GM23248 (cell line): ENCODE data around the gene SPCS1. TPM values are rescaled to one million over a fixed set of nuclear protein-coding genes. Genes with fewer than 3 reads are reported as not detected.

Experiments
- DNase-seq: peaks from one replicate; pipeline ENCODE4 v3.0.0-alpha.2; 2015
- H2AFZ ChIP-seq: fragments of 200-600 bp; sonication (generic); 2 replicates; pipeline ENCODE4 v1.6.1; 2016; ENCODE audit warnings: antibody characterized with exemption
- H3F3A ChIP-seq: fragments of 200-600 bp; sonication (generic); 2 replicates; pipeline ENCODE4 v1.6.1; 2016; ENCODE audit warnings: mild to moderate bottlenecking, antibody characterized with exemption, mixed run types; ENCODE audit not compliant: insufficient read depth
- H3K27ac ChIP-seq: fragments of 200-600 bp; sonication (generic); 2 replicates; pipeline ENCODE4 v1.5.1; 2016; ENCODE audit warnings: mild to moderate bottlenecking
- H3K27me3 ChIP-seq: fragments of 200-600 bp; sonication (generic); replicated peaks from 2 replicates; pipeline ENCODE4 v1.6.1; 2016; ENCODE audit warnings: mild to moderate bottlenecking; ENCODE audit not compliant: insufficient read depth
- H3K36me3 ChIP-seq: fragments of 200-600 bp; sonication (generic); 2 replicates; pipeline ENCODE4 v1.6.1; 2016; ENCODE audit warnings: low read depth, mild to moderate bottlenecking
- H3K4me1 ChIP-seq: fragments of 200-600 bp; sonication (generic); 2 replicates; pipeline ENCODE4 v1.6.1; 2016; ENCODE audit warnings: mild to moderate bottlenecking; ENCODE audit not compliant: insufficient read depth
- H3K4me2 ChIP-seq: fragments of 200-600 bp; sonication (generic); one replicate; pipeline ENCODE4 v1.6.1; 2016; ENCODE audit warnings: mild to moderate bottlenecking; ENCODE audit not compliant: unreplicated experiment
- H3K4me3 ChIP-seq: fragments of 200-600 bp; sonication (generic); 2 replicates; pipeline ENCODE4 v1.5.1; 2016; ENCODE audit warnings: mild to moderate bottlenecking
- H3K79me2 ChIP-seq: fragments of 200-600 bp; sonication (generic); 2 replicates; pipeline ENCODE4 v1.6.1; 2016; ENCODE audit warnings: mild to moderate bottlenecking; ENCODE audit not compliant: insufficient read depth
- H3K9ac ChIP-seq: fragments of 200-600 bp; sonication (generic); 2 replicates; pipeline ENCODE4 v1.6.1; 2016; ENCODE audit warnings: mild to moderate bottlenecking
- H3K9me2 ChIP-seq: fragments of 200-600 bp; sonication (generic); 2 replicates; pipeline ENCODE4 v1.6.1; 2016; ENCODE audit warnings: mixed run types, mild to moderate bottlenecking, moderate library complexity; ENCODE audit not compliant: insufficient read depth
- H3K9me3 ChIP-seq: fragments of 200-600 bp; sonication (generic); one replicate; pipeline ENCODE4 v1.6.1; 2017; ENCODE audit warnings: low read depth
- H4K20me1 ChIP-seq: fragments of 200-600 bp; sonication (generic); 2 replicates; pipeline ENCODE4 v1.6.0; 2016; ENCODE audit not compliant: insufficient read depth
- EZH2 ChIP-seq: fragments of 200-600 bp; sonication (generic); IDR thresholded peaks from 2 replicates; pipeline ENCODE4 v1.6.1; 2018; ENCODE audit warnings: antibody characterized with exemption, mild to moderate bottlenecking; ENCODE audit not compliant: insufficient read depth, poor library complexity, severe bottlenecking
- EZH2phosphoT487 ChIP-seq: fragments of 200-600 bp; sonication (generic); IDR thresholded peaks from 2 replicates; pipeline ENCODE4 v1.6.1; 2018; ENCODE audit warnings: antibody characterized with exemption, moderate library complexity, mild to moderate bottlenecking, low read depth; ENCODE audit not compliant: insufficient read depth
- WGBS, 2 experiments: methylation state at CpG; one replicate each; pipeline ENCODE4 v1.1.6; 2015 to 2017; ENCODE audit warnings: low lambda C conversion rate in 2 of 2, low coverage in 1 of 2; ENCODE audit errors: missing lambda C conversion rate in 2 of 2; 5-methylcytosine and 5-hydroxymethylcytosine counted together
- in situ Hi-C: fragments of 300-500 bp; cut with MboI; formaldehyde crosslinking; loops from 2 replicates; pipeline ENCODE4 v1.15.0; 2020
- polyA plus RNA-seq: library from polyadenylated mRNA; unstranded; fragments of >200 nt; fragmentation: Nextera tagmentation; extraction: Ambion mirVana; gene quantifications from 2 replicates; pipeline ENCODE4 v1.2.1, GENCODE V29; 2016
- total RNA-seq: library from RNA; depleted of rRNA; stranded (reverse); fragments of >200 nt; shearing (Covaris generic); gene quantifications from 2 replicates; pipeline ENCODE4 v1.2.3, GENCODE V29; 2014

The SPCS1 gene
- total and polyA plus RNA-seq, 2 experiments from 2014 or later, result 184 to 366 TPM

GRCh38 chr3:52714335-52715302, 8.7 kb downstream of the SPCS1 start:
- no peak overlapping the region for H3K4me2 ChIP-seq
- no peak overlapping the region for H3K9ac ChIP-seq
- H4K20me1 ChIP-seq, result no peaks in the 10 kb centered on the region
- DNase-seq, result no peak
- peaks cover 15% of the 10 kb centered on the region for H3F3A ChIP-seq
- H3K27me3 ChIP-seq, result no peaks in the 10 kb centered on the region
- no peaks in the 10 kb centered on the region for H3K79me2 ChIP-seq
- TF ChIP-seq EZH2, result no peak
- no peak for TF ChIP-seq EZH2phosphoT487
- H3K36me3 ChIP-seq, result 0 out of 2 replicates have a peak, but pooled peaks cover 9% of the 10 kb centered on the region
- no peak overlapping the region for H2AFZ ChIP-seq
- H3K9me3 ChIP-seq, result no peaks in the 10 kb centered on the region
- in situ Hi-C loops, result no loop called here
- H3K4me3 ChIP-seq, result no peak overlapping the region
- H3K27ac ChIP-seq, result no peak overlapping the region
- H3K9me2 ChIP-seq, result no peaks in the 10 kb centered on the region
- H3K4me1 ChIP-seq, result no peaks in the 10 kb centered on the region
- WGBS, 2 experiments, result 55 to 60% methylated on average over 27 to 32 of the region's 39 CpGs

- Histone ChIP-seq H2AFZ (no peak overlapping the region), H3K9me3 (no peaks in the 10 kb centered on the region), H3K4me2 (no peak overlapping the region), H3K9ac (no peak overlapping the region), H4K20me1 (no peaks in the 10 kb centered on the region), H3K27ac (no peak overlapping the region), H3K4me3 (no peak overlapping the region), H3K4me1 (no peaks in the 10 kb centered on the region), H3K27me3 (no peaks in the 10 kb centered on the region), H3K36me3 (0 out of 2 replicates have a peak, but pooled peaks cover 9% of the 10 kb centered on the region), H3F3A (peaks cover 5% of the 10 kb centered on the region; the same call in 1 of the 2 replicates), H3K9me2 (no peaks in the 10 kb centered on the region), H3K79me2 (no peaks in the 10 kb centered on the region)
- in situ Hi-C loops, result no loop called here
- no peak for TF ChIP-seq EZH2phosphoT487
- no peak for TF ChIP-seq EZH2
- 82 to 88% methylated on average over 11 of the region's 11 CpGs for WGBS, 2 experiments
- DNase-seq, result no peak
These were observed 9.9 kb downstream of the SPCS1 start for GRCh38 chr3:52715714-52716305.

GRCh38 chr3:52719618-52720017, 13.7 kb downstream of the SPCS1 start:
- Histone ChIP-seq H3K9me3 (no peaks in the 10 kb centered on the region), H2AFZ (no peak overlapping the region), H3K4me1 (no peaks in the 10 kb centered on the region), H3F3A (no peaks in the 10 kb centered on the region), H3K27ac (no peak overlapping the region), H3K9me2 (no peaks in the 10 kb centered on the region), H3K27me3 (no peaks in the 10 kb centered on the region), H4K20me1 (no peaks in the 10 kb centered on the region), H3K36me3 (no peaks in the 10 kb centered on the region), H3K4me2 (no peak overlapping the region), H3K4me3 (no peak overlapping the region), H3K9ac (no peak overlapping the region), H3K79me2 (no peaks in the 10 kb centered on the region)
- in situ Hi-C loops, result no loop called here
- TF ChIP-seq EZH2 (no peak), EZH2phosphoT487 (no peak)
- no peak for DNase-seq

GRCh38 chr3:52721002-52721729, 15.3 kb downstream of the SPCS1 start:
- Histone ChIP-seq H3K4me2 (no peak overlapping the region), H3K36me3 (no peaks in the 10 kb centered on the region), H3K27ac (no peak overlapping the region), H3K27me3 (no peaks in the 10 kb centered on the region), H3F3A (no peaks in the 10 kb centered on the region), H3K9ac (no peak overlapping the region), H3K9me3 (no peaks in the 10 kb centered on the region), H2AFZ (no peak overlapping the region), H4K20me1 (no peaks in the 10 kb centered on the region), H3K4me1 (no peaks in the 10 kb centered on the region), H3K9me2 (no peaks in the 10 kb centered on the region), H3K4me3 (no peak overlapping the region), H3K79me2 (no peaks in the 10 kb centered on the region)
- in situ Hi-C loops, result no loop called here
- no peak for DNase-seq
- 94 to 95% methylated on average over 6 of the region's 6 CpGs for WGBS, 2 experiments
- TF ChIP-seq EZH2phosphoT487 (no peak), EZH2 (no peak)
